ENCODE measurements around the gene SORCS2. TPM values are rescaled to one million over a fixed set of nuclear protein-coding genes. Genes with fewer than 3 reads are reported as not detected.

Gene SORCS2
- total RNA-seq, 1 experiment from 2014 or later = not detected

DNA sequence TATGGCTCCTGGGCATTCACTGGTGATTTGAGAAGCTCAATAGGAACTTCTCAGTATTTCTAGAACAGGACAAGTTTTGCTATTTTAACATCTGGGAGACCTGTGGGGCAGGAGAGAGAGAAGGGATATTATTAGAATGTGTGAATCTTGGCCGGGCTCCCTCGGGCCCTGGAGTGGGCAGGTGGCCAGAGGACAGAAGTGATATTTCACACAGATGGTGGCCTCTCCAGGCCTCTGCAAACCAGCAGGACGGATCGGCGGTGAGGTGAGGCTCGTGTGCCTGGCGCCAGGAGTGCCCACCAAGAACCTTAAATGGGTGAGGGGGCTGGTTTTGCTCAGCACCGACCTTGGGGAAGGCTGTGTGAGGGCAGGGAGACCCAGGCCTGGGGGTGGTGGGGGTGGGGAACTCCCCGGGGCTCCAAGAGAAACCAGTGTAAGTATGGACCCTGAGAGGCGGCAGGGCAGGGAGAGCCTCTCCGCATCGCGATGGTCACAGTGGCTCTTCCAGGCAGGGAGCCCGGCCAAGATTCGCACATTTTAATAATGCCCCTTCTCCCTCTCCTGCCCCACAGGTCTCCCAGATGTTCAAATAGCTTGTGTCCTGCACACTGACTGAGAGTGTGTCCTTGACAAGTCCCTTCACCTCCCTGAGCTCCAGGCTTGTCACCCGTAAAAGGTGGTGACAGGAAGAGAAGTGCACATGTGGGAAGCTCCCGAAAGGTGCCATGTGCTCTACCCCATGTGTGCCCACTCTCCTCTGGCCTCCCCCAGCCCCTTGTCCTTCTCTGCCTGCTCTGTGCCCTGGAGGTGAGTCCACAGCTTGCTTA, 64.9 kb downstream of the SORCS2 start:
- intact Hi-C loops (cut with micrococcal nuclease) = no loop called here
- Mint-ChIP-seq H3K4me1 (ENCODE audit: insufficient read depth, unreplicated experiment) (peaks cover 10% of the 10 kb centered on the region), H3K4me3 (ENCODE audit: unreplicated experiment) (no peak overlapping the region), H3K36me3 (ENCODE audit: insufficient read depth, unreplicated experiment) (no peaks in the 10 kb centered on the region), H3K27me3 (ENCODE audit: insufficient read depth, unreplicated experiment) (peaks cover 22% of the 10 kb centered on the region), H3K9me3 (ENCODE audit: unreplicated experiment) (no peaks in the 10 kb centered on the region), H3K27ac (ENCODE audit: low read depth, unreplicated experiment) (no peak overlapping the region)
- ChIA-PET CTCF (no interaction called here), POLR2A (interaction anchor here (0.6 kb wide), 2 partner anchors 19 to 617 kb away, joined by 3 read pairs; partner anchors contain the start of gene MRFAP1)
- TF ChIP-seq, protein P1, sequence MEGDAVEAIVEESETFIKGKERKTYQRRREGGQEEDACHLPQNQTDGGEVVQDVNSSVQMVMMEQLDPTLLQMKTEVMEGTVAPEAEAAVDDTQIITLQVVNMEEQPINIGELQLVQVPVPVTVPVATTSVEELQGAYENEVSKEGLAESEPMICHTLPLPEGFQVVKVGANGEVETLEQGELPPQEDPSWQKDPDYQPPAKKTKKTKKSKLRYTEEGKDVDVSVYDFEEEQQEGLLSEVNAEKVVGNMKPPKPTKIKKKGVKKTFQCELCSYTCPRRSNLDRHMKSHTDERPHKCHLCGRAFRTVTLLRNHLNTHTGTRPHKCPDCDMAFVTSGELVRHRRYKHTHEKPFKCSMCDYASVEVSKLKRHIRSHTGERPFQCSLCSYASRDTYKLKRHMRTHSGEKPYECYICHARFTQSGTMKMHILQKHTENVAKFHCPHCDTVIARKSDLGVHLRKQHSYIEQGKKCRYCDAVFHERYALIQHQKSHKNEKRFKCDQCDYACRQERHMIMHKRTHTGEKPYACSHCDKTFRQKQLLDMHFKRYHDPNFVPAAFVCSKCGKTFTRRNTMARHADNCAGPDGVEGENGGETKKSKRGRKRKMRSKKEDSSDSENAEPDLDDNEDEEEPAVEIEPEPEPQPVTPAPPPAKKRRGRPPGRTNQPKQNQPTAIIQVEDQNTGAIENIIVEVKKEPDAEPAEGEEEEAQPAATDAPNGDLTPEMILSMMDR (IDR thresholded peaks at IDR 0.05; ENCODE audit: unreplicated experiment) = no peak
- BruUV-seq (replicated peaks) = no TSS peak
- DNase-seq (ENCODE audit: unreplicated experiment) = no peak

DNA sequence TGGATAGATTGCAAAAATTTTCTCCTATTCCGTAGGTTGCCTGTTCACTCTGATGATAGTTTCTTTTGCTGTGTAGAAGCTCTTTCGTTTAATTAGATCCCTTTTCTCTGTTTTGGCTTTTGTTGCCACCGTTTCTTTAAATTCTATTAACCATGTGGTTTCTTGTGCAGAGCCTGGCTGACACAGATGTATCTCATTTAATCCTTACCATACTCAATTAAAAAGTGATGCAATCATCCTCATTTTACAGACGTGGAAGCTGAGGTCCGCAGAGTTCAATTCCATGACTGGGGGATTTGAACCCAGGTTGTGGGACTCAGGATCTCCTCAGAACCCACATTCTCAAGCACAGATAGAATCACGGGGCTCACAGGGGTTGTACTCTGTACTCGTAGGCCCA, 66.7 kb downstream of the SORCS2 start:
- H3K4me3 Mint-ChIP-seq (ENCODE audit: unreplicated experiment) = no peak overlapping the region
- H3K36me3 Mint-ChIP-seq (ENCODE audit: insufficient read depth, unreplicated experiment) = no peaks in the 10 kb centered on the region
- H3K27me3 Mint-ChIP-seq (ENCODE audit: insufficient read depth, unreplicated experiment) = peaks cover 22% of the 10 kb centered on the region
- H3K9me3 Mint-ChIP-seq (ENCODE audit: unreplicated experiment) = no peaks in the 10 kb centered on the region
- CTCF ChIA-PET = interaction anchor here (0.7 kb wide), 2 partner anchors 43 to 121 kb away, joined by 3 read pairs; no protein-coding TSS in a partner anchor
- POLR2A ChIA-PET = no interaction called here
- DNase-seq (ENCODE audit: unreplicated experiment) = no peak
- TF ChIP-seq, protein P1 (IDR thresholded peaks at IDR 0.05; ENCODE audit: unreplicated experiment) = no peak
- no TSS peak for BruUV-seq (replicated peaks)
- no peak overlapping the region for H3K27ac Mint-ChIP-seq (ENCODE audit: low read depth, unreplicated experiment)
- intact Hi-C loops (cut with micrococcal nuclease) = no loop called here
- H3K4me1 Mint-ChIP-seq (ENCODE audit: insufficient read depth, unreplicated experiment) = peaks cover 10% of the 10 kb centered on the region

DNA sequence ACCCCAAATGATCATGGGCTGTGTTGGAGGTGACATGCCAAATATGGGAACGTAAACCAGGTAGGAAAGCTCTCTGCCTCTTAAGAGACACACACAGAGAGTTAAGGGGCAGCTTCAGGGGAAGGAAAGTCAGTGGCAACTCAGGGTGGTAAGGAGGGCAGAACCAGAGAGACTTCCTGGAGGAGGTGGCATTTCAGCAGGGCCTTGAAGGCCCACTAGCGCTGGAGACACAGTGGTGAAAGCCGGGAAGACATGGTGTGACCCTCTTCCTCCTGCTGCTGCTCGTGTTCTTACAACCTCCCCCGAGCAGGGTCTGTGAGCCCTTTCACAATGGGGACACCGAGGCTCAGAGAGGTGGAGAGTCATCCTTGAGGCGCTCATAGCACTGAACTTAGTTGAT, 68.2 kb downstream of the SORCS2 start:
- BruUV-seq (replicated peaks) = no TSS peak
- H3K36me3 Mint-ChIP-seq (ENCODE audit: insufficient read depth, unreplicated experiment) = no peaks in the 10 kb centered on the region
- no peak overlapping the region for H3K27ac Mint-ChIP-seq (ENCODE audit: low read depth, unreplicated experiment)
- intact Hi-C loops (cut with micrococcal nuclease) = no loop called here
- no peaks in the 10 kb centered on the region for H3K9me3 Mint-ChIP-seq (ENCODE audit: unreplicated experiment)
- DNase-seq (ENCODE audit: unreplicated experiment) = no peak
- H3K4me3 Mint-ChIP-seq (ENCODE audit: unreplicated experiment) = no peak overlapping the region
- TF ChIP-seq, protein P1 (IDR thresholded peaks at IDR 0.05; ENCODE audit: unreplicated experiment) = no peak
- H3K4me1 Mint-ChIP-seq (ENCODE audit: insufficient read depth, unreplicated experiment) = no peaks in the 10 kb centered on the region
- peaks cover 22% of the 10 kb centered on the region for H3K27me3 Mint-ChIP-seq (ENCODE audit: insufficient read depth, unreplicated experiment)
- ChIA-PET POLR2A (no interaction called here), CTCF (no interaction called here)

DNA sequence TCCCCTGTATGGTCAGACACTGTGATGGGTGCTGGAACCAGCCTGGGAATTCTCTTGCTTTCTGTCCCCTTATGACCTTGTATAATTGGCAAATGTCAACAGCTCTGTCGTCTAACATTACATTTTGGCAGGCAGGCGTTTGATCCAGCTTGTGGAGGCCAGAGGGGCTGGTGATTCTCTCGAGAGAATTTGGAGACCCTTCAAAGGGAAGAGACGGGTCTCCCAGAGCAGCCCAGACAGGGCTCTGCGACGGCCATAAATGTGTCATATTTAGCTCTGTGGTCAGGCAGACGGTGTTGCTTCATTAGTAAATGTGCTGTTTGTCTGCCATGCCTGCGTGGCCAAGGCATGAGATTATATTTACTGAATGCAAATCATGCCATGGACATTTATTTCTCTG, 68.7 kb downstream of the SORCS2 start:
- Mint-ChIP-seq H3K9me3 (ENCODE audit: unreplicated experiment) (no peaks in the 10 kb centered on the region), H3K27ac (ENCODE audit: low read depth, unreplicated experiment) (no peak overlapping the region), H3K27me3 (ENCODE audit: insufficient read depth, unreplicated experiment) (peaks cover 22% of the 10 kb centered on the region), H3K4me3 (ENCODE audit: unreplicated experiment) (no peak overlapping the region), H3K36me3 (ENCODE audit: insufficient read depth, unreplicated experiment) (no peaks in the 10 kb centered on the region), H3K4me1 (ENCODE audit: insufficient read depth, unreplicated experiment) (peaks cover under 1% of the 10 kb centered on the region)
- ChIA-PET POLR2A (no interaction called here), CTCF (no interaction called here)
- DNase-seq (ENCODE audit: unreplicated experiment) = no peak
- no TSS peak for BruUV-seq (replicated peaks)
- TF ChIP-seq, protein P1 (IDR thresholded peaks at IDR 0.05; ENCODE audit: unreplicated experiment) = no peak
- intact Hi-C loops (cut with micrococcal nuclease) = no loop called here

Measured in MCF 10A (cell line).